ENCODE measurements around the gene FANCC. TPM values are rescaled to one million over a fixed set of nuclear protein-coding genes. Genes with fewer than 3 reads are reported as not detected.
A peak's percentile ranks its signal among the peaks of the same experiment; 100 is the strongest.

Gene FANCC
- total and polyA plus RNA-seq, 11 donors: 2.4 to 6.2 (median 4.2) TPM

DNA sequence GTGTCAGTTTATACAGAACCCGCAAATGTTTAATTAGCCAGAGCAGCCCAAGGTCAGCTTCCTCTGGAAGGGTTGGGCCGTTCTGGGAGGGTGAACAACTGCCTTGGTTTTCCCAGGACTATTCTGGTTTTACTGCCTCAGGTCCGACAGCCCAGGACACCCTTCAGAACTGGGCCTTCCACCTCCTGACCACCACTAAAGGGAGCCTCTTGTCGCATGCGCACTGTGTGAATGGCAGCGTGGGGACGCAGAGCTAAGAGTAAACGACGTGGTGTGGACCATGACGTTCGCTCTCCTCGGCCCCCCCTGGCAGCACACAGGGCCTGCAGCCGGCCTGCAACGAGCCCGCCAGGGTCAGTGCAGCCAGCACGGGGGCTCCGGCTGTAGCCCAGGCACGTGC, 214.9 kb downstream of the FANCC start:
- ATAC-seq: no peak

DNA sequence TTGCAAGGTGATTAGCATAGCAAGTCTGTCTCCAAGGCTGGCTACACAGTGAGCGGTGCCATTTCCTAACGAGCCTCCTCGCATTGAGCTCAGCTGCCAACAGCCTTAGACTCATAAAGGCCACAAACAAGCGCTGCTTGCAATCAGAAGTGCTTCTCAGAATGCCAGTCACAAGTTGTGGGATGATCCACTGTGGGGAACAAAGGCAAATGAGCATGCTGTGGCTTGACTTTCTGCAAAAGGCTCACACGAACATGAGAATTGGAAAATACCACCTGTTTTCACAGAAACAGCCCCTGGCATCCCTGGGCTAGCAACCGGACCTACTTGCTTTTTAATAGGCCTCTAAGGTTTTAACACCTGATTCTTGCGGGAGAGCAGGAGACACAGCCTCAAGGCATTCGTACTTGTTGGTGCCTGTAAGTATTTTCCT, 215.5 kb downstream of the FANCC start:
- peaks cover 0 to 82% (median 42%) of the 10 kb centered on the region in 12 donors for H3K4me1 ChIP-seq
- H3K27me3 ChIP-seq: no peaks in the 10 kb centered on the region
- intact Hi-C loops (cut with DNase I): no loop called here
- peak overlapping the region in 9 of 12 donors; percentile 1 to 63 (median 31) for H3K27ac ChIP-seq
- H3K36me3 ChIP-seq: peaks cover 0 to 58% (median 21%) of the 10 kb centered on the region in 9 donors
- H3K4me3 ChIP-seq: no peak overlapping the region
- 63 to 76% (median 73%) methylated on average over 8 of the region's 8 CpGs for WGBS, 4 donors
- DNase-seq: peak in 1 of 5 donors; percentile 26
- no peaks in the 10 kb centered on the region for H3K9me3 ChIP-seq
- TF ChIP-seq, protein P1, sequence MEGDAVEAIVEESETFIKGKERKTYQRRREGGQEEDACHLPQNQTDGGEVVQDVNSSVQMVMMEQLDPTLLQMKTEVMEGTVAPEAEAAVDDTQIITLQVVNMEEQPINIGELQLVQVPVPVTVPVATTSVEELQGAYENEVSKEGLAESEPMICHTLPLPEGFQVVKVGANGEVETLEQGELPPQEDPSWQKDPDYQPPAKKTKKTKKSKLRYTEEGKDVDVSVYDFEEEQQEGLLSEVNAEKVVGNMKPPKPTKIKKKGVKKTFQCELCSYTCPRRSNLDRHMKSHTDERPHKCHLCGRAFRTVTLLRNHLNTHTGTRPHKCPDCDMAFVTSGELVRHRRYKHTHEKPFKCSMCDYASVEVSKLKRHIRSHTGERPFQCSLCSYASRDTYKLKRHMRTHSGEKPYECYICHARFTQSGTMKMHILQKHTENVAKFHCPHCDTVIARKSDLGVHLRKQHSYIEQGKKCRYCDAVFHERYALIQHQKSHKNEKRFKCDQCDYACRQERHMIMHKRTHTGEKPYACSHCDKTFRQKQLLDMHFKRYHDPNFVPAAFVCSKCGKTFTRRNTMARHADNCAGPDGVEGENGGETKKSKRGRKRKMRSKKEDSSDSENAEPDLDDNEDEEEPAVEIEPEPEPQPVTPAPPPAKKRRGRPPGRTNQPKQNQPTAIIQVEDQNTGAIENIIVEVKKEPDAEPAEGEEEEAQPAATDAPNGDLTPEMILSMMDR (IDR thresholded peaks at IDR 0.05): no peak
- no peak for TF ChIP-seq POLR2A (IDR thresholded peaks at IDR 0.05)
- ATAC-seq: peak; percentile 14 to 22 (median 20)

More for the DNA sequence above, 214.9 kb downstream of the FANCC start:
- H3K27me3 ChIP-seq: no peaks in the 10 kb centered on the region
- peaks cover 0 to 84% (median 42%) of the 10 kb centered on the region in 12 donors for H3K4me1 ChIP-seq
- no peak for TF ChIP-seq POLR2A (IDR thresholded peaks at IDR 0.05)
- TF ChIP-seq, protein P1 (IDR thresholded peaks at IDR 0.05): no peak
- DNase-seq: peak in 1 of 5 donors; percentile 22
- intact Hi-C loops (cut with DNase I): no loop called here
- no peak overlapping the region for H3K4me3 ChIP-seq
- H3K27ac ChIP-seq: peak overlapping the region in 10 of 12 donors; percentile 4 to 63 (median 18)
- 77 to 89% (median 81%) methylated on average over 14 to 18 of the region's 18 CpGs for WGBS, 4 donors
- peaks cover 0 to 60% (median 25%) of the 10 kb centered on the region in 9 donors for H3K36me3 ChIP-seq
- H3K9me3 ChIP-seq: no peaks in the 10 kb centered on the region

DNA sequence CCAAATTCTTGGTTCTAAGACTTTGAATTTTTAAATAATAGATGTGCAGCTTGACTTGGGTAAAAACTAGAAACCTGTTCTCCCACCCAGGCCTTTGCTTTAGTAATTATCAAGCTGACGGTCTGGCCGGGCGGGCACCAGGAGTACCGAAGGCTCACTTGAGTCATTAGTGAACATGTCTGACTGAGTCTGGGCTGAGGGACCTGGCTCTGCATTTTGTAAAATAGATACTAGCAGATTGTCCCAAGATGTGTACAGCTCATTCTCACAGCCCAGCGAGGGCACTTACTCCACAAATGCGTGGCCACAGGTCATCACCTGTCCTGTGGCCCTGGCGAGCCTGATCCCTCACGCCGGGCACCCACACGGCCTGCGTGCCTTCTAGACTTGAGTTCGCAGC, 216.2 kb downstream of the FANCC start:
- 92 to 95% (median 94%) methylated on average over 12 of the region's 12 CpGs for WGBS, 4 donors
- intact Hi-C loops (cut with DNase I): no loop called here
- no peak for TF ChIP-seq POLR2A (IDR thresholded peaks at IDR 0.05)
- TF ChIP-seq, protein P1 (IDR thresholded peaks at IDR 0.05): no peak
- Histone ChIP-seq H3K27ac (peak overlapping the region in 5 of 12 donors; percentile 4 to 63 (median 41)), H3K4me3 (no peak overlapping the region), H3K36me3 (peaks cover 0 to 55% (median 22%) of the 10 kb centered on the region in 9 donors), H3K9me3 (no peaks in the 10 kb centered on the region), H3K4me1 (peaks cover 0 to 82% (median 42%) of the 10 kb centered on the region in 12 donors), H3K27me3 (no peaks in the 10 kb centered on the region)
- DNase-seq (peak in 1 of 5 donors; percentile 20), ATAC-seq (no peak)

DNA sequence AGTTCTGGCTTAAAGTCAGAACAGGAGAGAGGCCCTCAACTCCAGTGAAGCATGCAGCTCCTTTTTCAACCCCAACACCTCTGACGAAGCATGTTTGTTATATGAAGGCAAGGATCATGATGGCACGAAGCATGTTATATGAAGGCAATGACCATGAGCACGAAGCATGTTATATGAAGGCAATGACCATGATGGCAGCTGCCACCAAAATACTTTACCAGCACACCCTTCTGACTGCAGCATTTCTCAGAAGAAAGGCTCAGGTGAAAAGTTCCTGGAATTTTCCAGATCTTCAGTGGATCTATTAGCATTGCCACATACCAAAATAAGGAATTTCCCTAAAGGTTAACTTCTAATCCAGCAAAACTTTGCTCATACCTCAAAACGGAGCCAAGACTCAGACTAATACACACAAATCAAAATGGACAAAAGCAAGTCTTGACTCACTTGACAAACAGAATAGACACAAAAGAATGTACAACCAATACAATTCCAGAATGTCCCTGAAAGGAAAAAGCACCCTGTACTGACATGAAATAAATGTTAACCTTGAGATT, 217.4 kb downstream of the FANCC start:
- peak overlapping the region in 3 of 12 donors; percentile 27 to 59 (median 45) for H3K27ac ChIP-seq
- intact Hi-C loops (cut with DNase I): no loop called here
- DNase-seq (no peak), ATAC-seq (no peak)
- H3K27me3 ChIP-seq: no peaks in the 10 kb centered on the region
- H3K36me3 ChIP-seq: peaks cover 0 to 51% (median 22%) of the 10 kb centered on the region in 9 donors
- no peaks in the 10 kb centered on the region for H3K9me3 ChIP-seq
- WGBS, 4 donors: 86 to 91% (median 89%) methylated on average over 4 of the region's 4 CpGs
- peaks cover 0 to 89% (median 46%) of the 10 kb centered on the region in 12 donors for H3K4me1 ChIP-seq
- no peak overlapping the region for H3K4me3 ChIP-seq
- TF ChIP-seq POLR2A (IDR thresholded peaks at IDR 0.05): no peak
- TF ChIP-seq, protein P1 (IDR thresholded peaks at IDR 0.05): no peak
